Fibroblast of mammary gland (primary cell): ENCODE data around the gene TOP2B.

Source experiments
- DNase-seq: peaks from one replicate; pipeline ENCODE4 v3.0.0-alpha.2; 2010; ENCODE audit warnings: low read depth
- H3K4me3 ChIP-seq: 2 replicates; pipeline ENCODE4 v1.5.1; 2011; ENCODE audit warnings: low read depth, mild to moderate bottlenecking, low read length, moderate library complexity; ENCODE audit not compliant: control insufficient read depth
- CTCF ChIP-seq: conservative IDR thresholded peaks from 2 replicates; pipeline ENCODE4 v1.5.1; 2011; ENCODE audit warnings: low read depth, low read length, inconsistent platforms; ENCODE audit not compliant: control insufficient read depth, insufficient read depth

TOP2B gene

GRCh38 chr3:25686766-25687165 lies 22.1 kb upstream of the TOP2B start:
- TF ChIP-seq CTCF, result no peak
- no peak for DNase-seq

GRCh38 chr3:25683882-25684281 lies 19.2 kb upstream of the TOP2B start:
- no peak overlapping the region for H3K4me3 ChIP-seq
- no peak for TF ChIP-seq CTCF
- no peak for DNase-seq

More at GRCh38 chr3:25686766-25687165, 22.1 kb upstream of the TOP2B start:
- H3K4me3 ChIP-seq, result no peak overlapping the region

GRCh38 chr3:25683410-25683809 lies 18.7 kb upstream of the TOP2B start:
- no peak overlapping the region for H3K4me3 ChIP-seq
- TF ChIP-seq CTCF, result no peak
- no peak for DNase-seq

- no peak for DNase-seq
- H3K4me3 ChIP-seq, result no peak overlapping the region
- TF ChIP-seq CTCF, result no peak
Measured at GRCh38 chr3:25679642-25680302, 15.1 kb upstream of the TOP2B start.

- H3K4me3 ChIP-seq, result no peak overlapping the region
- DNase-seq, result no peak
- no peak for TF ChIP-seq CTCF
Measured at GRCh38 chr3:25679166-25679565, 14.5 kb upstream of the TOP2B start.

- no peak for TF ChIP-seq CTCF
- no peak overlapping the region for H3K4me3 ChIP-seq
- peak; percentile 21 for DNase-seq
Measured at GRCh38 chr3:25678581-25678980, 13.9 kb upstream of the TOP2B start.

- TF ChIP-seq CTCF, result no peak
- H3K4me3 ChIP-seq, result no peak overlapping the region
- no peak for DNase-seq
Measured at GRCh38 chr3:25677121-25677520, 12.4 kb upstream of the TOP2B start.
